K562 (cell line): ENCODE data around the gene HSF2BP. TPM values are rescaled to one million over a fixed set of nuclear protein-coding genes. Genes with fewer than 3 reads are reported as not detected.

Source experiments
- ATAC-seq: fragments of 200-7000 bp; cut with Tn5 transposase; 3 replicates; pipeline ENCODE4 v1.9.1; 2020; ENCODE audit warnings: moderate library complexity
- BruUV-seq: library from RNA; stranded (reverse); fragments of 400-500 nt; replicated peaks from 2 replicates; lab custom pipeline; 2021; lab: Mats Ljungman, UMichigan
- CTCF ChIA-PET: fragments of 300-600 bp; formaldehyde crosslinking; extraction: SDS; loops from one replicate; lab custom pipeline; 2021; ENCODE audit warnings: low intra/inter-chr PET ratio; lab: Yijun Ruan, JAX
- POLR2A ChIA-PET: fragments of 300-600, 350-650 bp; sonication (Branson Sonifier 250); formaldehyde crosslinking; extraction: SDS; loops from one replicate; lab custom pipeline; 2021; ENCODE audit warnings: antibody characterized with exemption, inconsistent platforms; lab: Yijun Ruan, JAX
- DNase-seq, 4 experiments: peaks; one replicate each; pipeline versions ENCODE4 v3.0.0 to v3.0.0-alpha.2; 2011 to 2018; ENCODE audit warnings: low spot score in 3 of 4, mixed read lengths in 3 of 4; ENCODE audit errors: extremely low read depth in 1 of 4
- FAIRE-seq: peaks from 2 replicates; lab custom pipeline; 2011; peaks lifted over from hg19 to GRCh38; lab: Jason Lieb, UNC
- H2AFZ ChIP-seq: 2 replicates; pipeline ENCODE4 v1.6.0; 2011; ENCODE audit warnings: low read depth, low read length, control low read depth, inconsistent platforms
- H3K27ac ChIP-seq: fragments of 200-600 bp; 3 replicates; pipeline ENCODE4 v1.8.0; 2011; ENCODE audit warnings: low read depth, mild to moderate bottlenecking, control low read depth, inconsistent platforms, low read length, moderate library complexity, mixed read lengths; ENCODE audit errors: extremely low read depth
- H3K27me3 ChIP-seq, 2 experiments: fragments of 300-600 bp in 1 of 2; 2 replicates in 1 of 2; 3 replicates in 1 of 2; pipeline versions ENCODE4 v1.6.0 to v1.8.0; 2011; ENCODE audit warnings: inconsistent platforms in 2 of 2, low read length in 2 of 2, mild to moderate bottlenecking in 1 of 2, mixed read lengths in 1 of 2, moderate library complexity in 1 of 2; ENCODE audit not compliant: control insufficient read depth in 2 of 2, insufficient read depth in 2 of 2
- H3K36me3 ChIP-seq: fragments of 300-600 bp; 3 replicates; pipeline ENCODE4 v1.8.0; 2011; ENCODE audit warnings: mild to moderate bottlenecking, low read length, inconsistent platforms; ENCODE audit not compliant: control insufficient read depth, insufficient read depth
- H3K4me1 ChIP-seq, 2 experiments: fragments of 200-600 bp in 1 of 2; replicated peaks in 1 of 2; 2 replicates in 1 of 2; 3 replicates in 1 of 2; pipeline versions ENCODE4 v1.5.1 to v1.8.0; 2011; ENCODE audit warnings: inconsistent platforms in 2 of 2, low read length in 2 of 2, mild to moderate bottlenecking in 1 of 2, mixed read lengths in 1 of 2, moderate library complexity in 1 of 2; ENCODE audit not compliant: control insufficient read depth in 2 of 2, insufficient read depth in 2 of 2
- H3K4me2 ChIP-seq: 2 replicates; pipeline ENCODE4 v1.6.1; 2011; ENCODE audit warnings: low read length, control low read depth, inconsistent platforms, mixed read lengths; ENCODE audit not compliant: insufficient read depth
- H3K4me3 ChIP-seq: fragments of 200-600 bp; sonication (generic), shearing (Covaris generic); 2 replicates; pipeline ENCODE4 v1.5.1; 2016; ENCODE audit warnings: control low read depth, inconsistent platforms
- H3K79me2 ChIP-seq: fragments of 200-600 bp; 3 replicates; pipeline ENCODE4 v1.8.0; 2011; ENCODE audit warnings: low read length, inconsistent platforms; ENCODE audit not compliant: control insufficient read depth, insufficient read depth
- H3K9ac ChIP-seq, 2 experiments: 2 replicates each; pipeline versions ENCODE4 v1.6.0 to v1.6.1; 2011; ENCODE audit warnings: low read depth in 2 of 2, low read length in 2 of 2, control low read depth in 1 of 2, inconsistent platforms in 1 of 2, mild to moderate bottlenecking in 1 of 2, mixed read lengths in 1 of 2; ENCODE audit not compliant: insufficient read depth in 1 of 2
- H3K9me1 ChIP-seq: one replicate; pipeline ENCODE4 v1.6.0; 2011; ENCODE audit warnings: inconsistent platforms, mild to moderate bottlenecking, low read length, moderate library complexity; ENCODE audit not compliant: control insufficient read depth, insufficient read depth
- H3K9me3 ChIP-seq: replicated peaks from 2 replicates; pipeline ENCODE4 v1.5.1; 2011; ENCODE audit warnings: low read depth, low read length, inconsistent platforms; ENCODE audit not compliant: control insufficient read depth, insufficient read depth
- H4K20me1 ChIP-seq: replicated peaks from 2 replicates; pipeline ENCODE4 v1.6.1; 2011; ENCODE audit warnings: low read length, inconsistent platforms, mixed read lengths; ENCODE audit not compliant: control insufficient read depth, insufficient read depth
- HNRNPUL1 ChIP-seq: fragments of 200-400 bp; formaldehyde crosslinking; IDR thresholded peaks from 2 replicates; pipeline ENCODE4 v1.6.1; 2017; ENCODE audit warnings: low read length
- RERE ChIP-seq: sonication (generic); formaldehyde crosslinking; IDR thresholded peaks from 2 replicates; pipeline ENCODE4 v1.8.0; 2023; ENCODE audit warnings: missing genetic modification reagents, mild to moderate bottlenecking, borderline replicate concordance
- TFE3 ChIP-seq: fragments of 450-650 bp; formaldehyde crosslinking; IDR thresholded peaks from 2 replicates; pipeline ENCODE4 v1.4.0; 2020; ENCODE audit warnings: mild to moderate bottlenecking, mixed read lengths
- ZNF3 ChIP-seq: fragments of 250-450 bp; sonication (Bioruptor Pico); IDR thresholded peaks from 2 replicates; pipeline ENCODE4 v1.5.0; 2021; ENCODE audit warnings: mild to moderate bottlenecking, moderate library complexity
- WGBS: fragments of 100-300 bp; shearing (Covaris generic); methylation state at CpG from one replicate; pipeline ENCODE4 v1.1.6; 2016; ENCODE audit warnings: low coverage, mixed read lengths; ENCODE audit not compliant: insufficient coverage; ENCODE audit errors: missing lambda C conversion rate; 5-methylcytosine and 5-hydroxymethylcytosine counted together
- in situ Hi-C: fragments of 300-500 bp; cut with MboI; formaldehyde crosslinking; loops from 4 replicates; pipeline ENCODE4 v1.15.0; 2018; ENCODE audit warnings: inconsistent platforms, mixed read lengths
- intact Hi-C: fragments of 100-400 bp; cut with micrococcal nuclease; formaldehyde crosslinking; loops from 2 replicates; pipeline ENCODE4 v1.14.2; 2022
- polyA plus RNA-seq, 8 experiments: library from polyadenylated mRNA; depleted of rRNA in 4 of 8; stranded (reverse) in 5 of 8; unstranded in 3 of 8; fragments of >200 nt; fragmentation: Nextera tagmentation in 2 of 8; fragmentation: Illumina TruSeq in 1 of 8; extraction: Ambion mirVana in 2 of 8; extraction: Trizol in 1 of 8; gene quantifications; 2 replicates each; pipeline versions ENCODE4 v1.2.1 to v1.2.3, GENCODE V29; 2011 to 2014; ENCODE audit warnings: inconsistent platforms in 1 of 8, missing spikeins in 1 of 8
- total RNA-seq, 7 experiments: library from RNA; depleted of rRNA in 6 of 7; stranded (reverse); fragments of >200 nt in 6 of 7; fragmentation: Illumina TruSeq in 2 of 7; extraction: Trizol in 2 of 7; gene quantifications; 2 replicates each; pipeline versions ENCODE4 v1.2.1 to v1.2.3, GENCODE V29; 2011 to 2021; ENCODE audit warnings: low replicate concordance in 1 of 7
- TF ChIP-seq, protein P1 (sequence below): sonication (generic); formaldehyde crosslinking; IDR thresholded peaks from 2 replicates; pipeline ENCODE4 v1.8.1; 2023; ENCODE audit warnings: mild to moderate bottlenecking, missing genetic modification reagents, moderate library complexity

Gene HSF2BP
- total and polyA plus RNA-seq, 9 of the 15 experiments (the other 6 are each of a cell fraction or from before 2014, with no cell fraction given), result 0.04 to 0.57 (median 0.20) TPM; not detected in 2

DNA sequence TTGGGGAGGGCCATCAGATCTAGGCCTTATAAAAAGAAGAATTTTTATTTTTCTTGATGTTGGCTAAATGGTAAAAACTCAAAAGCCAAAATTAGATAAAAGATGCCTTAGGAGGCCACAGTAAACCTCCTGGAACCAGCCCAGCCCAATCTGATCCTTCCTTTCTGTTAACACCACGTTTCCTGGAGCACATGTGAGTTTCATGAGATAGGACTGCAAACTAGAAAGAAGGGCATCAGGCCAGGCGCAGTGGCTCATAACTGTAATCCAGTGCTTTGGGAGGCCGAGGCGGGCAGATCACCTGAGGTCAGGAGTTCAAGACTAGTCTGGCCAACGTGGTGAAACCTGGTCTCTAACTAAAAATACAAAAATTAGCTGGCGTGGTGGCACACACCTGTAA is 6.7 kb downstream of the HSF2BP start:
- Histone ChIP-seq H3K9ac (no peak overlapping the region), H3K27me3 (peaks cover 6 to 11% of the 10 kb centered on the region in 2 experiments; a peak in 4 of 5 replicates), H3K4me3 (no peak overlapping the region), H3K79me2 (no peaks in the 10 kb centered on the region), H3K4me1 (peaks cover 2 to 3% of the 10 kb centered on the region in 2 experiments; a peak in 4 of 5 replicates), H3K9me1 (no peaks in the 10 kb centered on the region), H3K27ac (no peak overlapping the region), H3K9me3 (no peaks in the 10 kb centered on the region), H3K36me3 (no peaks in the 10 kb centered on the region), H2AFZ (no peak overlapping the region), H4K20me1 (no peaks in the 10 kb centered on the region), H3K4me2 (no peak overlapping the region)
- no peak for FAIRE-seq
- DNase-seq, result no peak
- ATAC-seq, result no peak
- 27% methylated on average over 6 of the region's 6 CpGs for WGBS
- CTCF ChIA-PET, result no interaction called here
- POLR2A ChIA-PET, result interaction anchor here (0.6 kb wide), 1 partner anchor 172 kb away, joined by 3 read pairs; no protein-coding TSS in a partner anchor
- intact Hi-C loops (no loop called here), in situ Hi-C loops (no loop called here)
- no TSS peak for BruUV-seq
- TF ChIP-seq, protein P1, sequence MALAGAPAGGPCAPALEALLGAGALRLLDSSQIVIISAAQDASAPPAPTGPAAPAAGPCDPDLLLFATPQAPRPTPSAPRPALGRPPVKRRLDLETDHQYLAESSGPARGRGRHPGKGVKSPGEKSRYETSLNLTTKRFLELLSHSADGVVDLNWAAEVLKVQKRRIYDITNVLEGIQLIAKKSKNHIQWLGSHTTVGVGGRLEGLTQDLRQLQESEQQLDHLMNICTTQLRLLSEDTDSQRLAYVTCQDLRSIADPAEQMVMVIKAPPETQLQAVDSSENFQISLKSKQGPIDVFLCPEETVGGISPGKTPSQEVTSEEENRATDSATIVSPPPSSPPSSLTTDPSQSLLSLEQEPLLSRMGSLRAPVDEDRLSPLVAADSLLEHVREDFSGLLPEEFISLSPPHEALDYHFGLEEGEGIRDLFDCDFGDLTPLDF (CRISPR knock-in tag), result no peak
- TF ChIP-seq TFE3 (CRISPR knock-in tag), result no peak
- TF ChIP-seq ZNF3 (CRISPR knock-in tag), result no peak
- no peak for TF ChIP-seq HNRNPUL1
- no peak for TF ChIP-seq RERE (CRISPR knock-in tag)
